H9 (cell line): Measurements from ENCODE around the gene CD79B. TPM values are rescaled to one million over a fixed set of nuclear protein-coding genes. Genes with fewer than 3 reads are reported as not detected.

Source experiments
- DNase-seq: peaks from one replicate; pipeline ENCODE4 v3.0.0-alpha.2; 2017
- H2AFZ ChIP-seq: one replicate; pipeline ENCODE4 v1.6.1; 2013; ENCODE audit warnings: mild to moderate bottlenecking, low read length, control low read depth, moderate library complexity
- H2AK5ac ChIP-seq: 2 replicates; pipeline ENCODE4 v1.6.1; 2013; ENCODE audit warnings: low read length, control low read depth, mixed read lengths; ENCODE audit not compliant: insufficient read length
- H2BK120ac ChIP-seq: one replicate; pipeline ENCODE4 v1.6.1; 2013; ENCODE audit warnings: low read depth, mild to moderate bottlenecking, low read length, control low read depth, inconsistent platforms; ENCODE audit not compliant: poor library complexity, severe bottlenecking
- H2BK12ac ChIP-seq: 2 replicates; pipeline ENCODE4 v1.6.1; 2013; ENCODE audit warnings: low read length, control low read depth, mixed read lengths, low read depth; ENCODE audit not compliant: insufficient read length
- H2BK15ac ChIP-seq: 2 replicates; pipeline ENCODE4 v1.6.1; 2013; ENCODE audit warnings: low read depth, low read length, control low read depth
- H2BK20ac ChIP-seq: one replicate; pipeline ENCODE4 v1.6.1; 2013; ENCODE audit warnings: low read depth, mild to moderate bottlenecking, low read length, control low read depth, inconsistent platforms; ENCODE audit not compliant: poor library complexity, severe bottlenecking
- H2BK5ac ChIP-seq: 2 replicates; pipeline ENCODE4 v1.6.1; 2013; ENCODE audit warnings: low read length, control low read depth, mixed read lengths; ENCODE audit not compliant: insufficient read length
- H3K14ac ChIP-seq: 2 replicates; pipeline ENCODE4 v1.6.1; 2013; ENCODE audit warnings: low read length, control low read depth; ENCODE audit not compliant: insufficient read depth
- H3K18ac ChIP-seq: 2 replicates; pipeline ENCODE4 v1.6.1; 2013; ENCODE audit warnings: low read depth, mild to moderate bottlenecking, mixed read lengths, low read length, control low read depth; ENCODE audit not compliant: insufficient read length
- H3K23ac ChIP-seq: 2 replicates; pipeline ENCODE4 v1.6.1; 2013; ENCODE audit warnings: low read length, control low read depth, mixed read lengths, low read depth; ENCODE audit not compliant: insufficient read length
- H3K23me2 ChIP-seq: 2 replicates; pipeline ENCODE4 v1.6.1; 2013; ENCODE audit warnings: low read depth, mild to moderate bottlenecking, mixed read lengths, low read length, control low read depth; ENCODE audit not compliant: insufficient read length, poor library complexity, severe bottlenecking
- H3K27ac ChIP-seq: 2 replicates; pipeline ENCODE4 v1.5.1; 2013; ENCODE audit warnings: low read length, control low read depth, mixed read lengths, low read depth; ENCODE audit not compliant: insufficient read length
- H3K27me3 ChIP-seq: 2 replicates; pipeline ENCODE4 v1.6.1; 2013; ENCODE audit warnings: low read length, control low read depth, inconsistent platforms; ENCODE audit not compliant: insufficient read depth
- H3K4ac ChIP-seq: 2 replicates; pipeline ENCODE4 v1.6.1; 2013; ENCODE audit warnings: low read depth, mild to moderate bottlenecking, control low read depth, inconsistent platforms, low read length, moderate library complexity
- H3K4me1 ChIP-seq: 2 replicates; pipeline ENCODE4 v1.6.1; 2013; ENCODE audit warnings: low read length, control low read depth, inconsistent platforms; ENCODE audit not compliant: insufficient read depth
- H3K4me2 ChIP-seq: 2 replicates; pipeline ENCODE4 v1.6.1; 2013; ENCODE audit warnings: low read length, control low read depth, mixed read lengths; ENCODE audit not compliant: insufficient read length, insufficient read depth
- H3K56ac ChIP-seq: 2 replicates; pipeline ENCODE4 v1.6.1; 2013; ENCODE audit warnings: low read depth, mild to moderate bottlenecking, mixed read lengths, low read length, control low read depth; ENCODE audit not compliant: insufficient read length
- H3K79me1 ChIP-seq: 2 replicates; pipeline ENCODE4 v1.6.1; 2013; ENCODE audit warnings: low read depth, mild to moderate bottlenecking, moderate library complexity, low read length, control low read depth, inconsistent platforms; ENCODE audit not compliant: insufficient read depth, poor library complexity, severe bottlenecking
- H3K79me2 ChIP-seq: 2 replicates; pipeline ENCODE4 v1.6.1; 2013; ENCODE audit warnings: low read length, control low read depth, inconsistent platforms; ENCODE audit not compliant: insufficient read depth
- H3K9ac ChIP-seq: 2 replicates; pipeline ENCODE4 v1.6.1; 2013; ENCODE audit warnings: low read length, control low read depth, mixed read lengths; ENCODE audit not compliant: insufficient read length; ENCODE audit errors: extremely low read depth
- H3K9me3 ChIP-seq: one replicate; pipeline ENCODE4 v1.6.1; 2013; ENCODE audit warnings: low read depth, low read length, inconsistent platforms; ENCODE audit not compliant: control insufficient read depth
- H3T11ph ChIP-seq: one replicate; pipeline ENCODE4 v1.6.1; 2013; ENCODE audit warnings: mild to moderate bottlenecking, low read length, control low read depth, inconsistent platforms
- H4K20me1 ChIP-seq: one replicate; pipeline ENCODE4 v1.6.1; 2013; ENCODE audit not compliant: control insufficient read depth, insufficient read length, insufficient read depth
- H4K5ac ChIP-seq: 2 replicates; pipeline ENCODE4 v1.6.1; 2013; ENCODE audit warnings: low read depth, mild to moderate bottlenecking, mixed read lengths, low read length, control low read depth; ENCODE audit not compliant: insufficient read length
- H4K8ac ChIP-seq: replicated peaks from 2 replicates; pipeline ENCODE4 v1.6.1; 2013; ENCODE audit warnings: low read length, control low read depth, mixed read lengths, low read depth; ENCODE audit not compliant: insufficient read length
- H4K91ac ChIP-seq: 2 replicates; pipeline ENCODE4 v1.6.1; 2013; ENCODE audit warnings: low read depth, mild to moderate bottlenecking, moderate library complexity, mixed read lengths, low read length, control low read depth; ENCODE audit not compliant: insufficient read length
- H3K27ac Mint-ChIP-seq, 3 experiments: 2 replicates in 2 of 3; 3 replicates in 1 of 3; pipeline ENCODE4 v1.8.0; 2020 to 2021; ENCODE audit warnings: mixed read lengths in 3 of 3, mild to moderate bottlenecking in 1 of 3, moderate library complexity in 1 of 3
- H3K27me3 Mint-ChIP-seq: 2 replicates; pipeline ENCODE4 v1.8.0; 2021; ENCODE audit warnings: low read depth, mild to moderate bottlenecking, moderate library complexity, mixed read lengths
- H3K36me3 Mint-ChIP-seq, 3 experiments: 2 replicates in 2 of 3; 3 replicates in 1 of 3; pipeline ENCODE4 v1.8.0; 2020 to 2021; ENCODE audit warnings: low read depth in 3 of 3, mixed read lengths in 3 of 3; ENCODE audit not compliant: insufficient read depth in 1 of 3
- H3K4me1 Mint-ChIP-seq, 2 experiments: 2 replicates each; pipeline ENCODE4 v1.8.0; 2020; ENCODE audit warnings: mixed read lengths in 2 of 2
- H3K4me3 Mint-ChIP-seq, 2 experiments: 2 replicates in 1 of 2; 3 replicates in 1 of 2; pipeline ENCODE4 v1.8.0; 2020 to 2021; ENCODE audit warnings: mild to moderate bottlenecking in 2 of 2, mixed read lengths in 2 of 2, moderate library complexity in 1 of 2
- H3K9me3 Mint-ChIP-seq, 2 experiments: 2 replicates in 1 of 2; 3 replicates in 1 of 2; pipeline ENCODE4 v1.8.0; 2020; ENCODE audit warnings: mild to moderate bottlenecking in 2 of 2, mixed read lengths in 2 of 2, moderate library complexity in 1 of 2
- WGBS: extraction: QIAGEN DNeasy Blood & Tissue Kit; methylation state at CpG from one replicate; pipeline ENCODE4 v1.1.7; 2013; ENCODE audit warnings: missing lambda C conversion rate, low lambda C conversion rate, mixed read lengths; ENCODE audit not compliant: insufficient read length; ENCODE audit errors: extremely low coverage; 5-methylcytosine and 5-hydroxymethylcytosine counted together
- total RNA-seq: library from RNA; stranded (reverse); gene quantifications from 2 replicates; pipeline ENCODE4 v1.2.1, GENCODE V29; 2021
- TF ChIP-seq, protein P1 (sequence below): fragments of 200-600 bp; sonication (generic); conservative IDR thresholded peaks from 3 replicates; pipeline ENCODE4 v1.8.0; 2021; ENCODE audit warnings: antibody characterized with exemption, mild to moderate bottlenecking

Gene CD79B
- total RNA-seq, 1 experiment from 2014 or later = 0.96 TPM

GRCh38 chr17:63942309-63942985 is 10.3 kb upstream of the CD79B start:
- TF ChIP-seq, protein P1, sequence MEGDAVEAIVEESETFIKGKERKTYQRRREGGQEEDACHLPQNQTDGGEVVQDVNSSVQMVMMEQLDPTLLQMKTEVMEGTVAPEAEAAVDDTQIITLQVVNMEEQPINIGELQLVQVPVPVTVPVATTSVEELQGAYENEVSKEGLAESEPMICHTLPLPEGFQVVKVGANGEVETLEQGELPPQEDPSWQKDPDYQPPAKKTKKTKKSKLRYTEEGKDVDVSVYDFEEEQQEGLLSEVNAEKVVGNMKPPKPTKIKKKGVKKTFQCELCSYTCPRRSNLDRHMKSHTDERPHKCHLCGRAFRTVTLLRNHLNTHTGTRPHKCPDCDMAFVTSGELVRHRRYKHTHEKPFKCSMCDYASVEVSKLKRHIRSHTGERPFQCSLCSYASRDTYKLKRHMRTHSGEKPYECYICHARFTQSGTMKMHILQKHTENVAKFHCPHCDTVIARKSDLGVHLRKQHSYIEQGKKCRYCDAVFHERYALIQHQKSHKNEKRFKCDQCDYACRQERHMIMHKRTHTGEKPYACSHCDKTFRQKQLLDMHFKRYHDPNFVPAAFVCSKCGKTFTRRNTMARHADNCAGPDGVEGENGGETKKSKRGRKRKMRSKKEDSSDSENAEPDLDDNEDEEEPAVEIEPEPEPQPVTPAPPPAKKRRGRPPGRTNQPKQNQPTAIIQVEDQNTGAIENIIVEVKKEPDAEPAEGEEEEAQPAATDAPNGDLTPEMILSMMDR = no peak
- H2BK5ac ChIP-seq = no peak overlapping the region
- no CpG with 5 or more reads among the region's 21 CpGs for WGBS

More at GRCh38 chr17:63942309-63942985, 10.3 kb upstream of the CD79B start:
- Histone ChIP-seq H2BK15ac (no peak overlapping the region), H3K23me2 (no peaks in the 10 kb centered on the region), H3K9me3 (no peaks in the 10 kb centered on the region), H3K14ac (no peak overlapping the region), H2AFZ (no peak overlapping the region), H3K79me1 (no peaks in the 10 kb centered on the region), H4K5ac (no peak overlapping the region), H3K27ac (no peak overlapping the region), H4K20me1 (no peaks in the 10 kb centered on the region), H3T11ph (no peak overlapping the region), H3K4me1 (no peaks in the 10 kb centered on the region), H3K4ac (no peak overlapping the region), H2BK12ac (no peak overlapping the region), H4K91ac (no peak overlapping the region), H4K8ac (no peak overlapping the region), H2BK120ac (no peak overlapping the region), H2AK5ac (no peak overlapping the region), H3K23ac (no peak overlapping the region), H2BK20ac (no peak overlapping the region), H3K4me2 (no peak overlapping the region), H3K79me2 (no peaks in the 10 kb centered on the region), H3K56ac (no peak overlapping the region), H3K18ac (no peak overlapping the region), H3K27me3 (no peaks in the 10 kb centered on the region), H3K9ac (no peak overlapping the region)
- no peaks in the 10 kb centered on the region for H3K9me3 Mint-ChIP-seq
- peaks cover 9 to 26% (median 11%) of the 10 kb centered on the region in 3 experiments; a peak in 6 of 7 replicates for H3K36me3 Mint-ChIP-seq
- H3K27me3 Mint-ChIP-seq = peaks cover 3% of the 10 kb centered on the region; the same call in 1 of the 2 replicates
- peaks cover 2 to 18% of the 10 kb centered on the region in 2 experiments; a peak in 3 of 4 replicates for H3K4me1 Mint-ChIP-seq
- H3K27ac Mint-ChIP-seq = no peak overlapping the region
- DNase-seq = no peak
- H3K4me3 Mint-ChIP-seq = no peak overlapping the region
